HepG2 (cell line): ENCODE results near the gene TVP23A. TPM values are rescaled to one million over a fixed set of nuclear protein-coding genes. Genes with fewer than 3 reads are reported as not detected.

Source experiments
- FOSL2 ChIP-seq: sonication (generic); formaldehyde crosslinking; IDR thresholded peaks from 2 replicates; pipeline ENCODE4 v1.4.0; 2020; ENCODE audit warnings: missing genetic modification reagents
- GABPA ChIP-seq, 2 experiments: IDR thresholded peaks; 2 replicates each; pipeline ENCODE4 v1.6.1; 2011 to 2016; ENCODE audit warnings: low read depth in 2 of 2, low read length in 1 of 2, missing biosample characterization in 1 of 2, missing genetic modification characterization in 1 of 2
- GATAD2A ChIP-seq: IDR thresholded peaks from 2 replicates; pipeline ENCODE4 v1.6.1; 2016
- HNRNPUL1 ChIP-seq: fragments of 200-400 bp; formaldehyde crosslinking; IDR thresholded peaks from 2 replicates; pipeline ENCODE4 v1.6.1; 2017; ENCODE audit warnings: low read depth, mild to moderate bottlenecking, low read length, moderate library complexity
- LBX2 ChIP-seq: sonication (generic); formaldehyde crosslinking; IDR thresholded peaks from 2 replicates; pipeline ENCODE4 v1.5.0; 2020; ENCODE audit warnings: missing genetic modification reagents, mild to moderate bottlenecking, borderline replicate concordance
- NR2F2 ChIP-seq: IDR thresholded peaks from 2 replicates; pipeline ENCODE4 v1.6.1; 2012; ENCODE audit warnings: low read depth, inconsistent platforms, borderline replicate concordance
- PAX8 ChIP-seq: sonication (generic); formaldehyde crosslinking; IDR thresholded peaks from 2 replicates; pipeline ENCODE4 v1.8.0; 2022; ENCODE audit warnings: mild to moderate bottlenecking, missing genetic modification reagents, borderline replicate concordance
- RBM39 ChIP-seq: fragments of 200-400 bp; formaldehyde crosslinking; IDR thresholded peaks from one replicate; pipeline ENCODE4 v1.6.1; 2018; ENCODE audit warnings: antibody characterized with exemption, mild to moderate bottlenecking, low read depth, low read length; ENCODE audit not compliant: poor library complexity, severe bottlenecking
- REPIN1 ChIP-seq: sonication (generic); formaldehyde crosslinking; IDR thresholded peaks from 2 replicates; pipeline ENCODE4 v1.8.0; 2022; ENCODE audit warnings: missing genetic modification reagents, low read depth, mild to moderate bottlenecking, borderline replicate concordance
- SIX4 ChIP-seq: sonication (generic); formaldehyde crosslinking; IDR thresholded peaks from 2 replicates; pipeline ENCODE4 v1.4.0; 2020; ENCODE audit warnings: missing genetic modification reagents
- SMC3 ChIP-seq: IDR thresholded peaks from 2 replicates; pipeline ENCODE4 v1.6.1; 2011; ENCODE audit warnings: low read length, improper control_type of control experiment
- SNAPC2 ChIP-seq: sonication (generic); formaldehyde crosslinking; IDR thresholded peaks from 2 replicates; pipeline ENCODE4 v1.8.1; 2022; ENCODE audit warnings: mild to moderate bottlenecking, missing genetic modification reagents
- SSRP1 ChIP-seq: IDR thresholded peaks from 2 replicates; pipeline ENCODE4 v1.6.1; 2016; ENCODE audit warnings: control low read depth
- STAT6 ChIP-seq: sonication (generic); formaldehyde crosslinking; IDR thresholded peaks from 2 replicates; pipeline ENCODE4 v1.4.0; 2020; ENCODE audit warnings: missing genetic modification reagents, mild to moderate bottlenecking, borderline replicate concordance
- U2AF1 ChIP-seq: fragments of 200-400 bp; formaldehyde crosslinking; optimal IDR thresholded peaks from 2 replicates; pipeline ENCODE3; 2017; ENCODE audit warnings: mild to moderate bottlenecking, low read depth, low read length
- ZMAT5 ChIP-seq: sonication (generic); formaldehyde crosslinking; IDR thresholded peaks from 2 replicates; pipeline ENCODE4 v1.5.0; 2020; ENCODE audit warnings: mild to moderate bottlenecking, low read depth, missing genetic modification reagents, borderline replicate concordance
- ZNF446 ChIP-seq: sonication (generic); formaldehyde crosslinking; IDR thresholded peaks from 2 replicates; pipeline ENCODE4 v1.5.0; 2020; ENCODE audit warnings: mild to moderate bottlenecking, missing genetic modification reagents
- ZNF484 ChIP-seq: sonication (generic); formaldehyde crosslinking; IDR thresholded peaks from 2 replicates; pipeline ENCODE4 v1.5.1; 2020; ENCODE audit warnings: mild to moderate bottlenecking, low read depth, missing genetic modification reagents, borderline replicate concordance
- ZNF614 ChIP-seq: IDR thresholded peaks from 2 replicates; pipeline ENCODE4 v1.6.1; 2018; ENCODE audit warnings: missing biosample characterization, missing genetic modification reagents, inconsistent platforms, borderline replicate concordance
- ZNF749 ChIP-seq: sonication (generic); formaldehyde crosslinking; IDR thresholded peaks from 2 replicates; pipeline ENCODE4 v1.8.0; 2022; ENCODE audit warnings: mild to moderate bottlenecking, missing genetic modification reagents, moderate library complexity, borderline replicate concordance
- ZNF768 ChIP-seq: sonication (generic); formaldehyde crosslinking; IDR thresholded peaks from 2 replicates; pipeline ENCODE4 v1.4.0; 2020; ENCODE audit warnings: missing genetic modification reagents
- ZSCAN25 ChIP-seq: sonication (generic); formaldehyde crosslinking; IDR thresholded peaks from 2 replicates; pipeline ENCODE4 v1.8.0; 2022; ENCODE audit warnings: mild to moderate bottlenecking, missing genetic modification reagents
- polyA plus RNA-seq, 8 experiments: library from polyadenylated mRNA; depleted of rRNA in 3 of 8; stranded (reverse) in 7 of 8; unstranded in 1 of 8; fragments of >200 nt; fragmentation: Illumina TruSeq in 4 of 8; extraction: Trizol in 4 of 8; gene quantifications; 2 replicates each; pipeline versions ENCODE4 v1.2.1 to v1.2.3, GENCODE V29; 2011 to 2016; ENCODE audit warnings: low read depth in 4 of 8, missing spikeins in 1 of 8, mixed read lengths in 1 of 8; ENCODE audit not compliant: insufficient read depth in 1 of 8
- total RNA-seq, 5 experiments: library from RNA; depleted of rRNA; stranded (reverse); fragments of >200 nt; fragmentation: Illumina TruSeq; extraction: Trizol; gene quantifications; 2 replicates each; pipeline ENCODE4 v1.2.3, GENCODE V29; 2016; ENCODE audit warnings: low read depth in 1 of 5
- TF ChIP-seq, protein P1 (sequence below): sonication (generic); formaldehyde crosslinking; IDR thresholded peaks from 2 replicates; pipeline ENCODE4 v1.5.1; 2020; ENCODE audit warnings: missing genetic modification reagents, mild to moderate bottlenecking, borderline replicate concordance

Gene TVP23A
- total and polyA plus RNA-seq, 2 of the 13 experiments (the other 11 are each of a cell fraction or from before 2014, with no cell fraction given) = not detected

- TF ChIP-seq STAT6 (CRISPR knock-in tag) = no peak
- peak; percentile 89 for TF ChIP-seq NR2F2
- peak; percentile 32 for TF ChIP-seq SMC3
- TF ChIP-seq, protein P1, sequence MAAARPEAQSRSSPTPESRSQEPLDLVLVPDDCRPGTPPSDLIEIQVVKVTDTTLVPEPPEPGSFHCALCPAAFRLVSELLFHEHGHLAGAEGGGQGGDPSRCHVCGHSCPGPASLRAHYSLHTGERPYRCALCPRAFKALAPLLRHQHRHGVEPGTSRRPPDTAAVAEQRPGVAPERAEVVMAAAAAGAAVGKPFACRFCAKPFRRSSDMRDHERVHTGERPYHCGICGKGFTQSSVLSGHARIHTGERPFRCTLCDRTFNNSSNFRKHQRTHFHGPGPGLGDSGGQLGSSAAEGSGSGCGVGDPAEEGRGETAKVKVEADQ (CRISPR knock-in tag) = no peak
- TF ChIP-seq ZNF446 (CRISPR knock-in tag) = no peak
- TF ChIP-seq GABPA (IDR thresholded peaks at IDR 0.05; ENCODE audit: low read depth, low read length) = no peak
- TF ChIP-seq GABPA (CRISPR knock-in tag; IDR thresholded peaks at IDR 0.05; ENCODE audit: low read depth) = peak; percentile 46; the same call in 1 of the 2 replicates
- no peak for TF ChIP-seq ZNF484
- TF ChIP-seq LBX2 (CRISPR knock-in tag) = no peak
- peak; percentile 32; the same call in 1 of the 2 replicates for TF ChIP-seq SNAPC2
- TF ChIP-seq REPIN1 (CRISPR knock-in tag) = peak; percentile 94
- 0 out of 2 replicates have a peak, but pooled peaks have one; percentile 28 for TF ChIP-seq ZNF768 (CRISPR knock-in tag)
- TF ChIP-seq RBM39 = no peak
- no peak for TF ChIP-seq PAX8 (CRISPR knock-in tag)
- TF ChIP-seq GATAD2A (CRISPR knock-in tag) = peak; percentile 87
- TF ChIP-seq ZMAT5 (CRISPR knock-in tag) = no peak
- no peak for TF ChIP-seq U2AF1
- no peak for TF ChIP-seq SSRP1 (CRISPR knock-in tag)
- no peak for TF ChIP-seq ZNF749
- peak; percentile 58; the same call in 1 of the 2 replicates for TF ChIP-seq FOSL2 (CRISPR knock-in tag)
- no peak for TF ChIP-seq SIX4 (CRISPR knock-in tag)
- TF ChIP-seq ZSCAN25 = peak; percentile 74; the same call in 1 of the 2 replicates
- 0 out of 2 replicates have a peak, but pooled peaks have one; percentile 29 for TF ChIP-seq ZNF614
- TF ChIP-seq HNRNPUL1 = no peak
Measured at GRCh38 chr16:10728003-10728887, 90.3 kb downstream of the TVP23A start (continued).
